GM20431 (cell line): ENCODE measurements around the gene RALB.

Experiments
- in situ Hi-C: fragments of 300-500 bp; cut with MseI, MboI; formaldehyde crosslinking; loops from one replicate; pipeline ENCODE4 v1.15.0; 2020; ENCODE audit warnings: low sequenced_read_pairs; ENCODE audit not compliant: unreplicated experiment

RALB gene

DNA sequence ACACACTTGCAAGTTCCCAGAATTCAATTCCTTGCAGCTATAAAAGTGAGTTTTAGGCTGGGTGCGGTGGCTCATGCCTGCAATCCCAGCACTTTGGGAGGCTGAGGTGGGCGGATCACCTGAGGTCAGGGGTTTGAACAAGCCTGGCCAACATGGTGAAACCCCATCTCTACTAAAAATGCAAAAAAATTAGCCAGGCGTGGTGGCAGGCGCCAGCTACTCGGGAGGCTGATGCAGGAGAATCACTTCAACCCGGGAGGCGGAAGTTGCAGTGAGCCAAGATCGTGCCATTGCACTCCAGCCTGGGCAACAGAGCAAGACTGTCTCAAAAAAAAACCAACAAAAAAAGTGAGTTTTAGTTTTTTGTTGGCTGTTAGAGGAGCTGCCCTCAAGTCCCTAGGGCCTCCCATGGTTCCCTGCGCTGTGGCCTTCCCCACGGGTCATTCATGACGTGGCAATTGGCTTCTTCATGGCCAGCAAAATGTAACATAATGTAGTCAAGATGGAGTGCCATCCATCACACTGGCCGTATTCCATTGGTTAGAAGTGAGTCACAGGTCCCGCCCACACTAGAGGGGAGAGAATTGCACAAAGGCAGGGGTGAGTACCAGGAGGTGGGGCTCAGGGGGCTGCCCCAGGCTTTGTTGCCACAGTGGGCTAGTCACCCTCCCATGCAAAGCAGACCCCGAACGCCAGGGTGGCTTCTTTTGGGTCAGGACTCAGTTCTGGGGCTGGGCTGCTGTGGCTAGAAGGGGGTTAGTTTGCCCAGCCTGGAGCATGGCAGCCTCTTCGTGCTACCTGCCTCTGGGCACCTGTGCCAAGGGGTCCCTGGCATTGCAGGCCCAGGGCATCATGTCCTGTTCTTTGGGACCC is 55.6 kb downstream of the RALB start:
- in situ Hi-C loops, result loop anchor here (25.0 kb wide), 1 partner anchor 96 kb away; the partner anchor contains the start of gene TMEM185B

DNA sequence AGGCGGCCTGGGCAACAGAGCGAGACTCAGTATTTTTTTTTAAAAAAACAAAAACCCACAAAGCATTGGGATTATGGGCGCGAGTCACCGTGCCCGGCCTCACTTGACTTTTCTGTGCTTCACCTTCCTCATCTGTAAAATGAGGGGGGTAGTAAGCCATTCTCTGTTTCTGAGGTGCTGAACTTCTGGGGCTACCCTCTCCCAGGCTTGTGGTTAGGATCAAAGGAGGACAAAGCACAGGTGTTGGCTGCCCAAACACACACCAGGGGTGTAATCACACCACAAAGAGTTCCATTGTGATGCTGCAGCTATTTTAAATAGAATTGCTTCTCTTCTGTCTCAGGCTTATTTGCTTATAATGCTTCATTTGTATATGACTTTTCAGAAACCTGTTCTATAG is 57.5 kb downstream of the RALB start:
- in situ Hi-C loops, result loop anchor here (25.0 kb wide), 1 partner anchor 98 kb away; the partner anchor contains the start of gene TMEM185B

DNA sequence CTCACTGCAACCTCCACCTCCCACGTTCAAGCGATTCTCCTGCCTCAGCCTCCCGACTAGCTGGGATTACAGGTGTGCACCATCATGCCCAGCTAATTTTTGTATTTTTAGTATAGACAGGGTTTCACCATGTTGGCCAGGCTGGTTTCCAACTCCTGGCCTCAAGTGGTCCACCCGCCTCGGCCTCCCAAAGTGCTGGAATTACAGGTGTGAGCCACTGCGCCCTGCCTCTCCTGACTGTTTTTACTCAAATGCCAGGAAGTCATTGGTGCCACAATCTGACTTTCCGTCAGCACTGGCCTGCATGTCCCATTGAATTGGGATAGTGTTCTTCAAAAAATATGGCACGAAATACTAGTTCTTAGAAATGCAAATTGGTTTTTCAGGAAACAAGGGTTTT is 58.2 kb downstream of the RALB start:
- in situ Hi-C loops, result loop anchor here (25.0 kb wide), 1 partner anchor 99 kb away; the partner anchor contains the start of gene TMEM185B

DNA sequence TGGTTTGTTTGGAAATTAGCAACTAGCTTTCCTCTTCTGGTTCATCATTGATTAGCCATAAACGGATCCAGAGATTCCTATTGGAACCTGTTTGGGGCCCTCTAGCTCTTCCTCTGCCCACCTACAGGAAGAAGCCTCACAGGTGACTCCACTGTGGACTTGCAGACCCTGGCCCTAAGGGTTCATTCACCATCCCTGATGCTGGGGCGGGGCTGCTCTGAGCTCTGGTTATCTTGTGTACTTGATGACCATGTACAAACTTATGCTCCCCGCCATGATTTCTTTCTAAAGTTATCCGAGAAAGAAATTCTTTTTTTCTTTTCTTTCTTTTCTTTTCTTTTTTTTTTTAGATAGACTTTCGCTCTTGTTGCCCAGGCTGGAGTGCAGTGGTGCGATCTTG is 59.4 kb downstream of the RALB start:
- in situ Hi-C loops, result loop anchor here (25.0 kb wide), 1 partner anchor 100 kb away; the partner anchor contains the start of gene TMEM185B

DNA sequence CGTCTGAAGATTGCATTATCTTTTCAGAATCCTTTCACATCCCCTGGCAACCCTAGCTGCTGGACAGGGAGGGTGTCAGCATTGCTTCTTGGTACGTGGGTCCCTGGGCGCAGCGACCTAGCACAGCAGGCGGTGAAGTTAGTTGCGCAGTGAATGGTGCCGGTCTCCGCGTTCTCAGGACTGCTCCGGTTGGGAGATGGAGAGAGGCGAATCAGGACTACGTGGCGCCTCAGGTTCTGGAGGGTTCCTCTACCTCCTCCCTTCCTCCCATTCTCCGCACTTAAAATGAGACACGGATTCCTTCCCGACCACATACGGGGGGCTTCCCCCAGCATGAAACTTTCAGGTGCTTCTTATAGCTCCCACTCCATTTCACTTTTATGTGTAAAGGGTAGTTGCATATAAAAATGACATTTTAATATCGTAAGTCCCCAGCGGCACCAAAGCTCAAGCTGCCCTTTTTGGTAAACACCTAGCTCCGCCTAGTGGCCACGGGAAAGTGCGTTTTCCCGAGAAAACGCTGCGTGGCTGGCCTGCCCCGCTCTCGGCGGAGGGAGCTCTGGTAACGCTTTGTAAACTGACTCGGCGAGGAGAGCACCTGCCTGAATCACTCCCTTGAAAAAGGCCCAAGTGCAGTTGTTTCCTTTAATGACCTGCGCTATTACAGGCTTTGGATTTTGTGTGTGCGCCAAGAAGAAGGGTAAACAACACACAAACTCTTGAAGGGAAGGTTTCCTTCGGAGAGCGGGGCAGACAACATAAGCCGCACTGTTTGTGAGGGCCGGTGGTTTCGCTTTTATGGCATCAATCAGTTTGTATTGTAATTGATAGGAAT is 60.4 kb downstream of the RALB start:
- in situ Hi-C loops, result loop anchor here (25.0 kb wide), 1 partner anchor 101 kb away; the partner anchor contains the start of gene TMEM185B

DNA sequence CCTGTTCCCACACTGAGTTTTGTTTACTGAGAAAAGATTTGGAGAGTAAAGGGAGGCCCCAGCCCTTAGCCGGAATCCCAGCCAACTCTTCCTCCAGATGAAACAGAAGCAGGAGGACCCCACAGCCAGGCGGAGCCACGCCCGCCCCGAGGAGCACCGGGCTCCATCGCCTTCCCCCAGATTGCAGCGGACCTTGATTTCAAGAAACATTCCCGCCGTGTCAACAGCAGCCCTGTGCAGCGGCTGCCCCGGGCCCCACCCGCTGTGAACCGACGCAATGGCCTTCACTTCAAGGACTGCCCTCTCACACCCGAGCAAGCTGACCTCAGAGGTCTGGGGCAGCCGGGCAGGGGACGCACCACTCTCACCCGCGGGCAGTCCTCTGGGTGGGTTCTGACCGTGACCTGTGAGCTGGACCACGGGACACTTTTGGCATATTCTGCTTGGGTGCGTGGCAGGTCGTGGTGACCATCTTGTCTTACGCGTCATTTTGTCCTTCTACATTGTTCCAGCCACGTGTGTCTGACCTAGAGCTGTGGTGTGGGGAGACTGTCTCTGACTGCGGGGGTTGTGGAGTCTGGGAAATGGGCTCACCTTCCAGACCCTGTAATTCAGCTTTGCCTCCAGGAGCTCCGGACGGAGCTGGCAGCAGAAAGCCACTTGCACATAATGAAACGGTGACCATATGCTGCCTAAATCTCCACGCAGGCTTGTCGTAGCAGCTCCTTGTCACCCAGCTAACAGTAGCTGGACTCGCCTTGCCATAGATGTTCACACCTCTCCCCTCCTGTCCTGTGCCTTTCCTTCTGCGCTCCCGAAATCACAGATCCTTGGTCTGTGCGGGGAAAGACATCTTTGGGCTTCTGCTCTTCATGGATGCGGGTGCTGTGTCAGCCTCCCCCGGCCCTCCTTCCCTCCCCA is 61.3 kb downstream of the RALB start:
- in situ Hi-C loops, result loop anchor here (25.0 kb wide), 1 partner anchor 102 kb away; the partner anchor contains the start of gene TMEM185B

DNA sequence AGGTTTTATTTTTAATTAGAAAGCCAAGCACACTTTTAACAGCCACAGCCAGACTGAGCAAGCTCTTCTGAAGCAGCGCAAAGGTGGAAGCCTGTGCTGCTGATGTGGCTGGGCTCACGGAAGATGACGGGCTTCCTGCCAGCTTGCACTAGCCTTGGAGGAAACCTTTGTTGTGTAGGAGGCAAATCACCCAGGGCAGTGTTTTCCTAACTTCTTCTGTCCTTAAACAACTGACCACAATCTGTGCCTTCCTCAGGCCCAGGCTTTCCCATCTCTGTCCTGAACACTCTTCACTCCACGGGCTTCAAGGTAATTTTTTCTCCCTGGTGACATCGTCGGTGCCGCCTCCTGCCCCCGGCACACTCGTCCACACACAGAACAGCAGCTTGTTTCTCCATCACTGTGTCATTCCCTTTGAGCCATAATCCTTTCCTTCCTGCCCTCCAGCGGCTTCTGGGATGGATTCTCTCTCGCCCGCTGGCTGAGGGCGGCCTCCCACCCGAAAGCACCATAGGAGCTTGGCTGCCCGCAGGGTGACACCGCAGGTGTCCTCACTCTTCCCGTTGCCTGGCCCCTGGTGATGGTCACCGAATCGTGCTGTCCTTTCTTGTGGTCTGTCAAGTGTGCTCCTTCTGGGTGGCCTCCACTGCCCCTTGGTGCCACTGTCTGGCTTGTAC is 62.2 kb downstream of the RALB start:
- in situ Hi-C loops, result loop anchor here (25.0 kb wide), 1 partner anchor 103 kb away; the partner anchor contains the start of gene TMEM185B

DNA sequence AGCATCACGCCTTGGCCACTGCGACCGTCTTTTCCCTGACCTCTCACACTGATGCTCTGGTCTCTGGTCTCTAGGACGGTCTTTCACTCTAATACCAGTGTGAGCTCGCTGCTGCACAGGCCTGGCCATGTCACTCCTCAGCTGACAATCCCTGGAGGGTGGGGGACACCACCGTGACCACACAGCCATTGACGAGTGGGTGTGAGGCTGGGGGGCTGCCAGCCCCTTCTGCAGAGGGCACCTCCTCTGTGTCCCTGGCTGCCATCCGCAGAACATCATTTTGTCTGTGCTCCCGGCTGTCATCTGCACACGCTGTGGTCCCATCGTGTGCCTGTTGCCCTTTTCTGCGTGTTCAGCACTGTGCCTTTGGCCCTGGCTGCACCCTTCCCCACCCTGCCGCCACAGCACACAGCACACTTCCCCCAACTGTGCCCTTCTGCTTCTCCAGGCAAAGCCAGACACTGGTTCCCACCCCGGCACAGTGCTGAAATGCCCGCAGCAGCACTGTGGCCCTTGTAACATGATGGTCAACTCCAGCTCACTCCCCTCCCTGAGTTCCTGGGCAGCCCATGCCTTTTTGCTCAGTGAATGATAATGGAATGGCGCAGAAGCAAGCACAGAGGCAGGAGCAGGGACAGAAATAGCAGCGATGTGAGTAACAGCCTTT is 62.8 kb downstream of the RALB start:
- in situ Hi-C loops, result loop anchor here (25.0 kb wide), 1 partner anchor 103 kb away; the partner anchor contains the start of gene TMEM185B

DNA sequence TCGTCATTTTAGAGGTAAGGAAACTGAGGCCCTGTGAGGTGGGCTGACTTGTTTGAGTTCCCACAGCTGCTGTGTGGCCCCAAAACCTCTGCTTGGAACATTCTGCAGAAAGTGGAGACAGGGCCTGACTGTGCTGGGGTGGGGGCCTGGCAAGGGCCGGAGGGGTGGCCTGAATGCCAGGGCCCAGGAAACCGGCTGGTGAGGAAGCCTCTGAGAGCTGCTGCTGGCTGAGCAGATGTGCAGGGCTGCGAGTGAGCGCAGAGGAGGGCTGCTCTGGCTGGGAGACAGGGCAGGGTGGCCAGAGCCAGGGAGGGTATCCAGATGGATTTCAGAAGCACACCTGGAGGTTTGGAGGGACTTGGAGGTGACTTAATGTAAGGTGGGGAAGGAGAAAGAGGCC is 63.4 kb downstream of the RALB start:
- in situ Hi-C loops, result loop anchor here (25.0 kb wide), 1 partner anchor 104 kb away; the partner anchor contains the start of gene TMEM185B

DNA sequence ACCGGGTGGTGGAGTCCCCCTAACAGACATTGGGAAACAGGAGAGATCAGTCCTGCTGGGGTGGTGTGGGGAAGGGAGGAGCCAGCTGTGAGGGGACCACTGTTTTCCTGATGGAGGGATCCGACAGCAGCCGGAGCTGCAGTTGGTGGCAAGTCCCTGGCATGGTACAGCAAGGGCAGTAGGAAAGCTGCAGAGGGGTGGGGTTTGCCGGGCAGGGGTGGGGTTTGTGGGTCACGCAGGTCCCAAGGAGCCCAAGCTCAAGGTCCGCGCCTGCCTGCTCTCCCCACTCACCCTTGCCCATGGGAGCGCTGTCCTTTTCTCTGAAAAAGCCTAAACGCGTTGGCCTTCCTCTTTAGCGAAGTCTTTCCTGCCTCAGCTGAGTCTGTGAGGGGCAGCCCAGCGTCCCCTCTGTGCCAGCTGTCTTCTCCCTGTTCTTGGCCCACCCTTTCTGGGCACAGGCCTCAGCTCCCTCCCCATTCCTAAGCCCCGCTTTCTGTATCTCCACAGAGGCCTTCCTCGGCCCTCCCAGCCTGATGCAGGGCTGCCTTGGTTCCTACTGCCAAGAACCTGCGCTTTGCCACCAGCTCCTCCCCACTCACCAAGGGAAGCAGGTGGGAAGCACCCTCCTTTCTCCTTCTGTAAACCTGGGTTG is 64.0 kb downstream of the RALB start:
- in situ Hi-C loops, result loop anchor here (25.0 kb wide), 1 partner anchor 104 kb away; the partner anchor contains the start of gene TMEM185B

DNA sequence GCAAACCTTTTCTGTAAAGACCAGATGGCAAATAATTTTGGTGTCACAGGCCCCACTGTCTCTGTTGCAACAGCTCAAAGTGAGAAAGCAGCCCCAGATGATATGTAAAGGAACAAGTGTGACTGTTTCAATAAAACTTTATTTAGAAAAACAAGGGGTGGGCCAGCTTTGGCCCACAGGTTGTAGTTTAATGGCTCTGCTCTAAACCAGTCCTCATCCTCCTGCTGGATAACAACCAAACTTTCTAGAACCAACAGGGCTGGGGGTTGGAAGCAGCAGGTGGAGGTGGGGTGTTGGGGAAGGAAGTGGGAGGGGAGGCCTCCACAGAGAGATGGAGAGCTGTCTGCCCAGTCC is 64.5 kb downstream of the RALB start:
- in situ Hi-C loops, result loop anchor here (25.0 kb wide), 1 partner anchor 105 kb away; the partner anchor contains the start of gene TMEM185B

DNA sequence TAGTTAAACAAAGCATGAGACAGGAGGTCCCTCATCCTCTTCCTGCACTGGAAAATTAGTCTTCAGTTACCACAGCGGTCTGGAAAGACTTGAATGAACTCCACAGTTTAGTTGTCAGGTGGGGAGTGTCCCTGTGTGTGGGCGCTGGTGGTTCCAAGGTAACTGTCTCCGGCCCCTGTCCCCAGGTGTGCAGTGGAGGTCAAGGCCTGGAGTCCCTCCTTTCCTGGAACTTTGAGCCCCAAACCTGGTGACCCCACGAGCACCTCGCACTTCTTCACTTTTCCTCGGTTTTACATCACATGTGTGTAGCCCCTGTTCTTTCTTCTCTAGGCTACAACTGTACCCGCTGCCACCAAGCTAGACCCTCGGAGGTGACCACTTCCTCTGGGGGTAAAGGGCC is 65.3 kb downstream of the RALB start:
- in situ Hi-C loops, result loop anchor here (25.0 kb wide), 1 partner anchor 106 kb away; the partner anchor contains the start of gene TMEM185B

DNA sequence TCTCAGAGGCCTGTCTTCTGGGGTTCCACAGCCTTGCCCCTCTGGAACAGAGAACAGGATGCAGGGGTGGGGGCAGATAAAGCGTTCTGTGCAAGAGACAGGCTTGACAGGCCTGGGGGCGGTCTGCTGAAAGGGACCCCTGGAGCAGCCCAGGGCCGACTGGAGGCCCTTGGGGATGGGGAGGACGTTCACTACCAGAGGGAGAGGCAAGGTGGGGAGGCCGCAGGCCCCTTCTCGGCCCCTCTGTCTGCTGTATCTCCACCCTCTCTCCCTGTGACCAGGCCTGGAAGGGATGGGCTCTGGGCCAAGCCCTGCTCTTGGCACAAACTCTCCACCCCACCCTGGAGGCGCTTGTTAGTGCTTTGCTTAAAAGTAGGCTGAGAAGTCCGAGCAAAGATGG is 66.0 kb downstream of the RALB start:
- in situ Hi-C loops, result loop anchor here (25.0 kb wide), 1 partner anchor 106 kb away; the partner anchor contains the start of gene TMEM185B

DNA sequence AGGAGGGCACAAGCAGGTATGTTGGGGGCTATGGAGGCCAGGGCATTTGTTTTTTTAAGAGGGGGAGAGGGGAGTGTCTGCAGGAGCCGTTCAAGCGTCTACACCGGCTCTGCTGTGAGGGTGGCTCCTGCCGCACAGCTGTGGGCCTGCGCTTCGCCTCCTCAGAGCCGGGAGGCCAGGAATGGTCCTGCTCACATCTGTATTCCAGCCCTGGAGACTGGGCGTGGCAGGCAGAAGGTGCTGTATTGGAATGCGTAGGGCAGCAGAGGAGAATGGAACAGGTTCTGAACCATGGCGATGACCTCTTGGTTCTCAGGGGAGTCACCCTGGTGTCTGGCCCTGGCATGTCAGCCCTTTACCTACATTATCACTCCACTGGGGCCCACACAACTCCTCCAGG is 66.5 kb downstream of the RALB start:
- in situ Hi-C loops, result loop anchor here (25.0 kb wide), 1 partner anchor 107 kb away; the partner anchor contains the start of gene TMEM185B

DNA sequence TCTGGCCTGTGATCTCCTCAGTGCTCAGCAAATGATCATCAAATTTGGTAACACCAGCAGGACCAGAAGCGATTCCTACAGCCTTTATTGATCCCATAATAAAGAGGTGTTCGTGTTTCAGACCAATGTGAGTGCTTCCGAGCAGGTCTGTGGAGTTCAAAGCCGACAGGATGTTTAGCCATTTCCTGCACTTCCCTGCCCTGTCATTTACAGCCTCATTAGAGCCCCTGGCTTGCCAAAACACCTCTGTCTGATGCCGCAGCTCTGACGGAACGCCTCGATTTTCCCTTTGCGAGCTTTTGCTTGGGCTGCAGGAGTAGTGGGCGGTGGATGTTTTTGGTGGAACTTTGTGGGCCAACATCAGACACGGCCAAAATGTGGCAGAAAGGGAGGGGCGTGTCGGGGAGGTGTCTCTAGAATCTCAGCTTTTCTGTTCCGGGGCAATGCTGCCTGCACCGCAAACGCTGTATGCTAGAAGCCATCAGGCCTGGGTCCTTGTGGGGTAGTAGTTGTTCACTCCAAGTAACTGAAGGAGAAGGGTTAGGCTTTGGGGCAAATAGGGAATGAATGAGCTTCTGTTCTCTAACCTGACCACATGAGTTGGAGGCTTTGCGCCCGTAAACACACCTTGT is 67.2 kb downstream of the RALB start:
- in situ Hi-C loops, result loop anchor here (25.0 kb wide), 1 partner anchor 108 kb away; the partner anchor contains the start of gene TMEM185B

DNA sequence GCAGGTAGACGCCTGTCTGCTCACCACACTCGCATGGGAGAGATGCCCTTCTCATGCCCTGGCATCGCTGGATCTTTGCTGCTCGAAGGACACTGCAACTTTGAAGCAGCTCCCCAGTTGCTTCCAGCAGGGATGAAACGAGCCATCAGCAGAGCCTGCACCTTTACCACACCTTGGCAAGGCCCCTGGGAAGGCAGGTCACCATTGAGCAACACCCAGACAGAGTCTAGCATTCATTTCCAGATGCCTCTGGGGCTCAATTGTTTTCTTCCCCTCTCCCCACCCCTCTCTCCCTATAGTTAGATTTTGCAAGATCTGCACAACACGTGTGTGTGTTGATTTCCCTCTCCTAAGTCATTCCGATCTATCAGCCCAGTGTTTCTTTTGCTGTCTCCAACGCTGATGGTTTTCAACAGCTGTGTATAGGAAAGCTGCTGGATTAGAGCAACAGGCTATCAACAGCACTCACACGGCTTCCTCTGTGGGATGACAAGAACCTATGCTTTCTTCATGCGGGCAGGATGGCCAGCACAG is 67.7 kb downstream of the RALB start:
- in situ Hi-C loops, result loop anchor here (25.0 kb wide), 1 partner anchor 108 kb away; the partner anchor contains the start of gene TMEM185B
